K562 (cell line): ENCODE measurements around the gene MAP4K4. TPM values are rescaled to one million over a fixed set of nuclear protein-coding genes. Genes with fewer than 3 reads are reported as not detected.

Experiments
- CTCF ChIP-seq, 3 experiments: IDR thresholded peaks in 2 of 3; conservative IDR thresholded peaks in 1 of 3; 2 replicates each; pipeline ENCODE4 v1.5.1; 2011 to 2012; ENCODE audit warnings: low read length in 3 of 3, mild to moderate bottlenecking in 3 of 3, control low read depth in 2 of 3, improper control_type of control experiment in 1 of 3, inconsistent platforms in 1 of 3, low read depth in 1 of 3, mixed read lengths in 1 of 3, moderate library complexity in 1 of 3; ENCODE audit not compliant: insufficient read depth in 2 of 3
- ELK1 ChIP-seq: sonication (generic); formaldehyde crosslinking; IDR thresholded peaks from 2 replicates; pipeline ENCODE4 v1.8.1; 2022; ENCODE audit warnings: missing genetic modification reagents
- ESRRB ChIP-seq: fragments of 250-450 bp; sonication (Bioruptor Pico); IDR thresholded peaks from 2 replicates; pipeline ENCODE4 v1.5.0; 2020; ENCODE audit warnings: mild to moderate bottlenecking, moderate library complexity, borderline replicate concordance
- ETS1 ChIP-seq: conservative IDR thresholded peaks from 2 replicates; pipeline ENCODE4 v1.6.1; 2011; ENCODE audit warnings: low read depth, mild to moderate bottlenecking, low read length; ENCODE audit not compliant: control insufficient read depth
- HMG20A ChIP-seq: fragments of 450-650 bp; formaldehyde crosslinking; conservative IDR thresholded peaks from 2 replicates; pipeline ENCODE4 v1.4.0; 2020; ENCODE audit warnings: mild to moderate bottlenecking, mixed read lengths
- HMGN3 ChIP-seq: IDR thresholded peaks from 2 replicates; pipeline ENCODE4 v1.6.1; 2011; ENCODE audit warnings: borderline replicate concordance, low read depth, mild to moderate bottlenecking, mixed read lengths, low read length; ENCODE audit not compliant: insufficient read length; ENCODE audit errors: extremely low read depth
- HNRNPK ChIP-seq: fragments of 200-400 bp; formaldehyde crosslinking; IDR thresholded peaks from one replicate; pipeline ENCODE4 v1.6.1; 2018; ENCODE audit warnings: mild to moderate bottlenecking, low read depth, low read length; ENCODE audit not compliant: poor library complexity, severe bottlenecking
- MECOM ChIP-seq: fragments of 250-450 bp; sonication (Bioruptor Pico); IDR thresholded peaks from 2 replicates; pipeline ENCODE4 v1.8.0; 2022; ENCODE audit warnings: inconsistent platforms
- NBN ChIP-seq: fragments of 450-650 bp; IDR thresholded peaks from 2 replicates; pipeline ENCODE4 v1.6.1; 2016; ENCODE audit warnings: low read depth, mild to moderate bottlenecking
- NCOA6 ChIP-seq: fragments of 450-650 bp; IDR thresholded peaks from 2 replicates; pipeline ENCODE4 v1.6.1; 2017; ENCODE audit warnings: mild to moderate bottlenecking
- POLR2AphosphoS2 ChIP-seq: IDR thresholded peaks from 2 replicates; pipeline ENCODE4 v1.6.1; 2012; ENCODE audit warnings: low read length, improper control_type of control experiment
- RAD21 ChIP-seq, 2 experiments: fragments of 250-450 bp in 1 of 2; fragments of 450-650 bp in 1 of 2; sonication (Bioruptor Pico) in 1 of 2; formaldehyde crosslinking in 1 of 2; IDR thresholded peaks in 1 of 2; conservative IDR thresholded peaks in 1 of 2; 2 replicates each; pipeline versions ENCODE4 v1.4.0 to v1.8.0; 2020 to 2022; ENCODE audit warnings: mild to moderate bottlenecking in 2 of 2, moderate library complexity in 1 of 2
- RNF2 ChIP-seq: sonication (generic); IDR thresholded peaks from 2 replicates; pipeline ENCODE4 v1.6.1; 2016
- SAFB ChIP-seq: fragments of 200-400 bp; formaldehyde crosslinking; IDR thresholded peaks from 2 replicates; pipeline ENCODE4 v1.6.1; 2017; ENCODE audit warnings: low read depth, low read length, borderline replicate concordance
- SAP30 ChIP-seq: fragments of 200-600 bp; sonication (generic); IDR thresholded peaks from 2 replicates; pipeline ENCODE4 v1.6.1; 2012; ENCODE audit warnings: borderline replicate concordance, low read depth, mild to moderate bottlenecking, moderate library complexity, low read length, control low read depth, inconsistent platforms; ENCODE audit not compliant: insufficient read depth, poor library complexity, severe bottlenecking
- SOX6 ChIP-seq: fragments of 450-650 bp; IDR thresholded peaks from 2 replicates; pipeline ENCODE4 v1.6.1; 2014; ENCODE audit warnings: mild to moderate bottlenecking
- SRSF7 ChIP-seq: fragments of 200-400 bp; formaldehyde crosslinking; optimal IDR thresholded peaks from 2 replicates; pipeline ENCODE3; 2017; ENCODE audit warnings: mild to moderate bottlenecking, low read depth, low read length
- SRSF9 ChIP-seq: fragments of 200-400 bp; formaldehyde crosslinking; IDR thresholded peaks from 2 replicates; pipeline ENCODE4 v1.6.1; 2017; ENCODE audit warnings: low read depth, low read length, borderline replicate concordance
- TAL1 ChIP-seq: fragments of 450-650 bp; IDR thresholded peaks from 2 replicates; pipeline ENCODE4 v1.6.1; 2016; ENCODE audit warnings: mild to moderate bottlenecking
- TEAD2 ChIP-seq: fragments of 450-650 bp; IDR thresholded peaks from 2 replicates; pipeline ENCODE4 v1.6.1; 2016; ENCODE audit warnings: missing genetic modification characterization, control low read depth, missing compliant biosample characterization
- XRCC3 ChIP-seq: fragments of 450-650 bp; IDR thresholded peaks from 2 replicates; pipeline ENCODE4 v1.6.1; 2017; ENCODE audit warnings: mild to moderate bottlenecking, moderate library complexity
- polyA plus RNA-seq, 8 experiments: library from polyadenylated mRNA; depleted of rRNA in 4 of 8; stranded (reverse) in 5 of 8; unstranded in 3 of 8; fragments of >200 nt; fragmentation: Nextera tagmentation in 2 of 8; fragmentation: Illumina TruSeq in 1 of 8; extraction: Ambion mirVana in 2 of 8; extraction: Trizol in 1 of 8; gene quantifications; 2 replicates each; pipeline versions ENCODE4 v1.2.1 to v1.2.3, GENCODE V29; 2011 to 2014; ENCODE audit warnings: inconsistent platforms in 1 of 8, missing spikeins in 1 of 8
- total RNA-seq, 7 experiments: library from RNA; depleted of rRNA in 6 of 7; stranded (reverse); fragments of >200 nt in 6 of 7; fragmentation: Illumina TruSeq in 2 of 7; extraction: Trizol in 2 of 7; gene quantifications; 2 replicates each; pipeline versions ENCODE4 v1.2.1 to v1.2.3, GENCODE V29; 2011 to 2021; ENCODE audit warnings: low replicate concordance in 1 of 7
- TF ChIP-seq, protein P1 (sequence below): IDR thresholded peaks from 2 replicates; pipeline ENCODE4 v1.6.1; 2011; ENCODE audit warnings: borderline replicate concordance, low read depth, mild to moderate bottlenecking, moderate library complexity, low read length; ENCODE audit not compliant: insufficient read depth, poor library complexity, severe bottlenecking

The MAP4K4 gene
- total and polyA plus RNA-seq, 9 of the 15 experiments (the other 6 are each of a cell fraction or from before 2014, with no cell fraction given) = 7.6 to 76.4 (median 50.6) TPM

DNA sequence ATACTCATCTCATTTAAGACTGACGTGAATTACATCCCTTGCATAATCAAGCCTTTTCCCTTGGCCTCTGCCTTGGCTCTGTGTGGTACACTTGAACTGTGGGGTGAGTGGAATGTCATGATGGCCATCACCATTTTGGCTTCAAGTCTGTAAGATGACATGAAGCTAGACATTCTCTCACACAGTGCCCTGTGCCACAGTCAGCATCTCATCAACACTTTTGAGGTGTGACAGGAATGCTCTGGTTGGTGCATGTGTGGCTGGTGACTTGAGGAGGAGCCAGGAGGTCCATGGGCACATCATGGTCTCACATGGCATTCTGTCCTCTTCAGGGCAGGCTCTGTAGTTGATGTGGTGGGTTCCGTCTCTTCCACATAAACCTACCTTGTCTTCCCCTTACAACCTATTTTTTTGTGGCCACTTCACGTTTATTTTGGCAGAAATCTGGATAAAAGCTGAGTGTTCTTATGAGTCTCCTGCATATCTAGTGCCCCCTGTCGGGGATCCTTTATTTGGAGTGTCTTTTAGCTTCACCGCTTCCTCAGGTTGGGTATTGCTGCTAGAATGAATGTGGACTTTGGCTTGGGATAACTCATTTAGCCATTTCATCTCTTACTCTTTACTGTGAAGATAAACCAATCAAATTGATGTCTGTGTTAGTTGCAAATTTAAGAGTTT is 28.1 kb downstream of the MAP4K4 start (continued):
- TF ChIP-seq, protein P1, sequence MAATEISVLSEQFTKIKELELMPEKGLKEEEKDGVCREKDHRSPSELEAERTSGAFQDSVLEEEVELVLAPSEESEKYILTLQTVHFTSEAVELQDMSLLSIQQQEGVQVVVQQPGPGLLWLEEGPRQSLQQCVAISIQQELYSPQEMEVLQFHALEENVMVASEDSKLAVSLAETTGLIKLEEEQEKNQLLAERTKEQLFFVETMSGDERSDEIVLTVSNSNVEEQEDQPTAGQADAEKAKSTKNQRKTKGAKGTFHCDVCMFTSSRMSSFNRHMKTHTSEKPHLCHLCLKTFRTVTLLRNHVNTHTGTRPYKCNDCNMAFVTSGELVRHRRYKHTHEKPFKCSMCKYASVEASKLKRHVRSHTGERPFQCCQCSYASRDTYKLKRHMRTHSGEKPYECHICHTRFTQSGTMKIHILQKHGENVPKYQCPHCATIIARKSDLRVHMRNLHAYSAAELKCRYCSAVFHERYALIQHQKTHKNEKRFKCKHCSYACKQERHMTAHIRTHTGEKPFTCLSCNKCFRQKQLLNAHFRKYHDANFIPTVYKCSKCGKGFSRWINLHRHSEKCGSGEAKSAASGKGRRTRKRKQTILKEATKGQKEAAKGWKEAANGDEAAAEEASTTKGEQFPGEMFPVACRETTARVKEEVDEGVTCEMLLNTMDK = peak; percentile 25
- no peak for TF ChIP-seq SAFB
- TF ChIP-seq RNF2 = no peak
- TF ChIP-seq CTCF (IDR thresholded peaks at IDR 0.05 in 2 of 3, conservative IDR thresholded peaks at IDR 0.05 in 1 of 3; ENCODE audit: insufficient read depth in 2 of 3, low read depth in 1 of 3, low read length in 3 of 3) = peak; percentile 43 to 65 (median 56)
- TF ChIP-seq HNRNPK = no peak
- no peak for TF ChIP-seq SRSF7
- peak; percentile 40 to 62 for TF ChIP-seq RAD21 (CRISPR knock-in tag; conservative IDR thresholded peaks at IDR 0.05 in 1 of 2, IDR thresholded peaks at IDR 0.05 in 1 of 2)
- TF ChIP-seq TAL1 = no peak
- no peak for TF ChIP-seq MECOM (CRISPR knock-in tag)
- no peak for TF ChIP-seq SAP30
- TF ChIP-seq SRSF9 = no peak
- no peak for TF ChIP-seq NBN
- no peak for TF ChIP-seq ETS1
- TF ChIP-seq POLR2AphosphoS2 = no peak
- no peak for TF ChIP-seq ESRRB (CRISPR knock-in tag)
- TF ChIP-seq NCOA6 = no peak
- no peak for TF ChIP-seq ELK1
- no peak for TF ChIP-seq HMGN3
- TF ChIP-seq SOX6 = no peak
- no peak for TF ChIP-seq TEAD2 (tag)
- no peak for TF ChIP-seq XRCC3
- no peak for TF ChIP-seq HMG20A
